IgD-negative memory B cell (primary cell): ENCODE data around the gene DPPA4. TPM values are rescaled to one million over a fixed set of nuclear protein-coding genes. Genes with fewer than 3 reads are reported as not detected.
"Not testable (repeated sequence)": the region's sequence is repeated elsewhere in the genome, so short reads cannot be mapped to it uniquely, and the experiment has no call there.

Experiments used
- H3K27ac Mint-ChIP-seq, 3 donors: one replicate each; pipeline ENCODE4 v1.8.0; 2020 to 2022; ENCODE audit warnings: mild to moderate bottlenecking in 3 of 3, mixed read lengths in 3 of 3, moderate library complexity in 1 of 3
- H3K27me3 Mint-ChIP-seq: one replicate; pipeline ENCODE4 v1.8.0; 2021; ENCODE audit warnings: mixed read lengths
- H3K36me3 Mint-ChIP-seq: one replicate; pipeline ENCODE4 v1.8.0; 2020; ENCODE audit warnings: mild to moderate bottlenecking, mixed read lengths
- H3K4me1 Mint-ChIP-seq, 3 donors: one replicate each; pipeline ENCODE4 v1.8.0; 2020 to 2022; ENCODE audit warnings: mixed read lengths in 3 of 3, mild to moderate bottlenecking in 1 of 3
- H3K4me3 Mint-ChIP-seq, 4 donors: one replicate each; pipeline ENCODE4 v1.8.0; 2020 to 2022; ENCODE audit warnings: mild to moderate bottlenecking in 4 of 4, mixed read lengths in 4 of 4, moderate library complexity in 3 of 4
- H3K9me3 Mint-ChIP-seq, 3 donors: one replicate each; pipeline ENCODE4 v1.8.0; 2020 to 2021; ENCODE audit warnings: mixed read lengths in 3 of 3, mild to moderate bottlenecking in 1 of 3
- polyA plus RNA-seq: library from polyadenylated mRNA; unstranded; fragments of 300-500 nt; fragmentation: Illumina TruSeq; gene quantifications from one replicate; pipeline ENCODE4 v1.2.3, GENCODE V29; 2021

The DPPA4 gene, protein sequence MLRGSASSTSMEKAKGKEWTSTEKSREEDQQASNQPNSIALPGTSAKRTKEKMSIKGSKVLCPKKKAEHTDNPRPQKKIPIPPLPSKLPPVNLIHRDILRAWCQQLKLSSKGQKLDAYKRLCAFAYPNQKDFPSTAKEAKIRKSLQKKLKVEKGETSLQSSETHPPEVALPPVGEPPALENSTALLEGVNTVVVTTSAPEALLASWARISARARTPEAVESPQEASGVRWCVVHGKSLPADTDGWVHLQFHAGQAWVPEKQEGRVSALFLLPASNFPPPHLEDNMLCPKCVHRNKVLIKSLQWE
- not detected for polyA plus RNA-seq

- H3K27ac Mint-ChIP-seq: no peak within 1 kb of the TSS
- H3K4me1 Mint-ChIP-seq: peaks cover 0 to 3% (median 2%) of the 10 kb centered on the region in 3 donors
- peak within 1 kb of the TSS in 1 of 4 donors; percentile 71 for H3K4me3 Mint-ChIP-seq
- H3K36me3 Mint-ChIP-seq: no peaks in the 10 kb centered on the region
- peaks cover 0 to 4% (median 1%) of the 10 kb centered on the region in 3 donors for H3K9me3 Mint-ChIP-seq
- peaks cover 21% of the 10 kb centered on the region for H3K27me3 Mint-ChIP-seq
These were observed at the start of gene DPPA4 for GRCh38 chr3:109337393-109337792. TSS of gene DPPA4 (minus strand) at chr3:109337546. CDS start at chr3:109337517, 29 bp downstream.

- no peak overlapping the region for H3K27ac Mint-ChIP-seq
- H3K9me3 Mint-ChIP-seq: peaks cover 0 to 4% (median 0%) of the 10 kb centered on the region in 3 donors
- H3K4me1 Mint-ChIP-seq: peaks cover 0 to 1% (median 0%) of the 10 kb centered on the region in 3 donors
- H3K4me3 Mint-ChIP-seq: no peak overlapping the region
- H3K36me3 Mint-ChIP-seq: no peaks in the 10 kb centered on the region
- H3K27me3 Mint-ChIP-seq: no peaks in the 10 kb centered on the region
These were observed 48.3 kb upstream of the DPPA4 start for GRCh38 chr3:109385442-109386318.

DNA sequence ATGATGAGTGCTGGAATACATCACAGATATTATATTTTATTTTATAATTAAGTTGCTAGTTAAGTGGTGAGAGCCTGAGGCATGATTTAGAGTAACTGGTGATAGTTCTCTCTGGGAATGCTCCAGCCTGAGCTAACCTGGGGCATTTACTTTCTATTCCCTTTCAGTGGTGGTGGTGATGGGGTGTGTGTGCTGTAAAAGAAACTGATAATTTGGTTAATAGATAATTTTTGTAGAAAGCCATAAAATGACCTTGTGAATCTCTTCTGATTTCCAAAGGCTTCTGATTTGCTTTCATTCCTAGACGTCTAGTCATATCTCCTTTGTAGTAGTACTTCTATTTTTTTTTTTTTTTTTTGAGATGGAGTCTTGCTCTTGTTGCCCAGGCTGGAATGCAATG is 46.8 kb upstream of the DPPA4 start:
- no peaks in the 10 kb centered on the region for H3K36me3 Mint-ChIP-seq
- no peaks in the 10 kb centered on the region for H3K4me1 Mint-ChIP-seq
- no peak overlapping the region for H3K27ac Mint-ChIP-seq
- no peaks in the 10 kb centered on the region for H3K27me3 Mint-ChIP-seq
- H3K9me3 Mint-ChIP-seq: peaks cover 0 to 2% (median 0%) of the 10 kb centered on the region in 3 donors
- H3K4me3 Mint-ChIP-seq: no peak overlapping the region

GRCh38 chr3:109382588-109382987 is 45.2 kb upstream of the DPPA4 start:
- no peaks in the 10 kb centered on the region for H3K4me1 Mint-ChIP-seq

GRCh38 chr3:109375975-109376374 is 38.6 kb upstream of the DPPA4 start:
- Mint-ChIP-seq H3K27ac (no peak overlapping the region), H3K4me3 (no peak overlapping the region)

More at GRCh38 chr3:109382588-109382987, 45.2 kb upstream of the DPPA4 start:
- no peak overlapping the region for H3K4me3 Mint-ChIP-seq
- H3K36me3 Mint-ChIP-seq: no peaks in the 10 kb centered on the region
- no peak overlapping the region for H3K27ac Mint-ChIP-seq
- peaks cover 0 to 4% (median 0%) of the 10 kb centered on the region in 3 donors for H3K9me3 Mint-ChIP-seq
- H3K27me3 Mint-ChIP-seq: no peaks in the 10 kb centered on the region

GRCh38 chr3:109374434-109374833 is 37.1 kb upstream of the DPPA4 start:
- H3K36me3 Mint-ChIP-seq, H3K27me3 Mint-ChIP-seq, H3K27ac Mint-ChIP-seq, H3K4me3 Mint-ChIP-seq, H3K4me1 Mint-ChIP-seq, H3K9me3 Mint-ChIP-seq: not testable (repeated sequence)

More at GRCh38 chr3:109375975-109376374, 38.6 kb upstream of the DPPA4 start:
- H3K36me3 Mint-ChIP-seq: no peaks in the 10 kb centered on the region
- H3K27me3 Mint-ChIP-seq: no peaks in the 10 kb centered on the region
- peaks cover 0 to 5% (median 0%) of the 10 kb centered on the region in 3 donors for H3K9me3 Mint-ChIP-seq
- H3K4me1 Mint-ChIP-seq: no peaks in the 10 kb centered on the region

GRCh38 chr3:109373933-109374332 is 36.6 kb upstream of the DPPA4 start:
- H3K4me1 Mint-ChIP-seq: no peaks in the 10 kb centered on the region
- H3K9me3 Mint-ChIP-seq: peaks cover 0 to 7% (median 0%) of the 10 kb centered on the region in 3 donors
- no peaks in the 10 kb centered on the region for H3K36me3 Mint-ChIP-seq
- no peaks in the 10 kb centered on the region for H3K27me3 Mint-ChIP-seq
- H3K27ac Mint-ChIP-seq: no peak overlapping the region
- no peak overlapping the region for H3K4me3 Mint-ChIP-seq

GRCh38 chr3:109372639-109373038 is 35.3 kb upstream of the DPPA4 start:
- H3K27me3 Mint-ChIP-seq: no peaks in the 10 kb centered on the region
- no peak overlapping the region for H3K4me3 Mint-ChIP-seq
- no peaks in the 10 kb centered on the region for H3K4me1 Mint-ChIP-seq
- H3K36me3 Mint-ChIP-seq: no peaks in the 10 kb centered on the region
- H3K27ac Mint-ChIP-seq: no peak overlapping the region
- peaks cover 0 to 6% (median 0%) of the 10 kb centered on the region in 3 donors for H3K9me3 Mint-ChIP-seq

DNA sequence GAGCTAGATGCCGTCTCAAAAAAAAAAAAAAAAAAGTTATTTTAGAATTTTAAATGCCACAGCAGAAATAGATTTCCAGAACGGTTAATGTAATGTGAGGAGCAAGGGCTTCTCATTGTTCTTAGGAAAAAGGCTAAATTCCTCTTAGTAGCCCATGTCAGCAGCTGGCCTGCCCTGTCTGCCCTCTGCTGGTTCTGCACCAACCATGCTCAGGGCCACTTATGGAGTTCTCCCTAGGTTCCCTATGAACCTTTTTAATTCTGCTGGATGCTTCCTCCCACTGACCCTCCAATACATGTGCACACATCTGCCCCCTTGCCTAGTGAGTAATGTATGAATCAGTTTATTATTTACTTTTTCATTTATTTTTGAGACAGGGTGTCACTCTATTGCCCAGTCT is 32.2 kb upstream of the DPPA4 start:
- peaks cover 0 to 2% (median 0%) of the 10 kb centered on the region in 3 donors for H3K9me3 Mint-ChIP-seq
- H3K36me3 Mint-ChIP-seq: no peaks in the 10 kb centered on the region
- H3K27me3 Mint-ChIP-seq: no peaks in the 10 kb centered on the region
- no peak overlapping the region for H3K27ac Mint-ChIP-seq
- no peaks in the 10 kb centered on the region for H3K4me1 Mint-ChIP-seq
- H3K4me3 Mint-ChIP-seq: no peak overlapping the region

DNA sequence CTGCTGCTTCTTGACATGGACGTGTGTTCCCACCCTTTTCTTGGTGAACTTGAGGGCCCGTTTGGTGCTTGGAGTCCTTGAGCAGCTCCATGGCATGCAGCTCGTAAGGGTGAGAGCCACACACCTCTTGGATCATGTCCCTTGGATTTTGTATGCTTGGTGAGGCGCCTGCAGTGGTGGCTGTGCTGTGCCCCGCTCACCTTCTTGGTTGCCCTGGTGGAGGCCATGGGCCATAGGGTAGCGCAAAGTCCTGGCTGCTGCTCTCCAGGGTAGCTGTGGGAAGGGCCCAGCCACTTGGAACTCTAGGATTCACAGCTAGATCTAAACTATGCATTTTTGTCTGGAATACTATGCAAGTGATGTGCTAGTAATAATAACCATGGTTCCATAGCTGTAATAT is 26.7 kb upstream of the DPPA4 start:
- no peaks in the 10 kb centered on the region for H3K36me3 Mint-ChIP-seq
- H3K27me3 Mint-ChIP-seq: no peaks in the 10 kb centered on the region
- H3K4me3 Mint-ChIP-seq: no peak overlapping the region
- H3K27ac Mint-ChIP-seq: no peak overlapping the region
- no peaks in the 10 kb centered on the region for H3K4me1 Mint-ChIP-seq
- peaks cover 0 to 8% (median 0%) of the 10 kb centered on the region in 3 donors for H3K9me3 Mint-ChIP-seq

- peaks cover 0 to 11% (median 0%) of the 10 kb centered on the region in 3 donors for H3K9me3 Mint-ChIP-seq
- H3K27ac Mint-ChIP-seq: no peak overlapping the region
- H3K4me3 Mint-ChIP-seq: no peak overlapping the region
- no peaks in the 10 kb centered on the region for H3K27me3 Mint-ChIP-seq
- H3K4me1 Mint-ChIP-seq: no peaks in the 10 kb centered on the region
- H3K36me3 Mint-ChIP-seq: no peaks in the 10 kb centered on the region
These were observed 26.3 kb upstream of the DPPA4 start for GRCh38 chr3:109363634-109364033.

DNA sequence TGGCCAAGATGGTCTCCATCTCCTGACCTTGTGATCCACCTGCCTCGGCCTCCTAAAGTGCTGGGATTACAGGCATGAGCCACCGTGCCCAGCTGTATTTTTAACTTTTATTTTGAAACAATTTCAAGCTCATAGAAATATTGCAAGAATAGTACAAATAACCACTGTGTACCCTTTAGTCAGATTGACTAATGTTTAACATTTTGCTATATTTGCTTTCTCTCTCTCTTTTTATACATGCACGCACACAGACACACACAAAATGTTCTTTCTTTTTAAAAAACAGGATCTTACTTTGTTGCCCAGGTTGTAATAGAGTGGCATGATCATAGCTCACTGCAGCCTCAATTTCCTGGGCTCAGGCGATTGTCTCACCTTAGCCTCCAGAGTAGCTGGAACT is 25.5 kb upstream of the DPPA4 start:
- Mint-ChIP-seq H3K9me3 (peaks cover 0 to 11% (median 0%) of the 10 kb centered on the region in 3 donors), H3K4me3 (no peak overlapping the region), H3K27ac (no peak overlapping the region), H3K4me1 (no peaks in the 10 kb centered on the region), H3K36me3 (no peaks in the 10 kb centered on the region), H3K27me3 (no peaks in the 10 kb centered on the region)

DNA sequence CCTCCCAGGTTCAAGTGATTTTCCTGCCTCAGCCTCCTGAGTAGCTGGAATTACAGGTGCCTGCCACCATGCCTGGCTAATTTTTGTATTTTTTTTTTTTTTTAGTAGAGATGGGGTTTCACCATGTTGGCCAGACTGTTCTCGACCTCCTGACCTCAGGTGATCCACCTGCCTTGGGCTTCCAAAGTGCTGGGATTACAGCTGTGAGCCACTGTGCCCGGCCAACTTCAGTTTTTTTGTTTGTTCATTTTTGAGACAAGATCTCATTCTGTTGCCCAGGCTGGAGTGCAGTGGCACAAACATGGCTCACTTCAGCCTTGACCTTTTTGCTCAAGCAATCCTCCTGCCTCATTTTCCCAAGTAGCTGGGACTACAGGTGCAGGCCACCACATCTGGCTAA is 21.5 kb upstream of the DPPA4 start:
- H3K4me3 Mint-ChIP-seq, H3K9me3 Mint-ChIP-seq, H3K27me3 Mint-ChIP-seq, H3K36me3 Mint-ChIP-seq, H3K4me1 Mint-ChIP-seq, H3K27ac Mint-ChIP-seq: not testable (repeated sequence)

DNA sequence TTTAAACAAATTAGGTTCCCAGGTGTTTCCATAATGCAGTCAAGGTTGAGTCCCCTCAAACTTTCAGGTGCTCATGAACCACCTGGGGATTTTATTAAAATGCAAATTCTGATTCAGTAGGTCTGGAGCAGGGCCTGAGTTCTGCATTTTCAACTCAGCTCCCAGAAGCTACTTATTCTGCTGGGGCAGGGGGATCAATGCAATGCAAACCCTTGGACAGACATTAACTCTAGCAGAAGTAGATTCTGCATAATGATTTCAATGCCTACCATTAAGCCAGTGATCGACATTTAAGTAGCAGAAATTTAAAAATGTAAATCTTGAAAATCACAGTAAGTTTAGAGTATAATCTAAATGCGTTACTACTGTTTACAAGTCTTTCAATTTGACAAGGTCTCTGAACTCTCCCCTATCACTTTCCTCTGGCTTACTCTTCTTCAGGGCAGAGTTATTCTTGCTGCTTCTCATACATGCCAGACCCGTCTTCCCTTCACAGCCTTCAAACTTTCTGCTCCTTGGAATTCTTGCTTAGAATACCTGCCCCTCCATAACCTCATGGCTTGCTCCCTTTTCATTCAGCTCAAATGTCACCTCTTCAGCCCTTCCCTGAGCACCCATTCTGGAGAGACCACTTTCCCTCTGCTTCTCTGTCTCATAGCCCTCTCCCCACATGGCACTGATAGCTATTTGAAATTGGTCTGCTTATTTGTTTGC is 19.3 kb upstream of the DPPA4 start:
- H3K4me3 Mint-ChIP-seq: no peak overlapping the region
- H3K27ac Mint-ChIP-seq: no peak overlapping the region
- H3K27me3 Mint-ChIP-seq: peaks cover 1% of the 10 kb centered on the region
- H3K4me1 Mint-ChIP-seq: no peaks in the 10 kb centered on the region
- H3K36me3 Mint-ChIP-seq: peaks cover 2% of the 10 kb centered on the region
- peaks cover 0 to 8% (median 0%) of the 10 kb centered on the region in 3 donors for H3K9me3 Mint-ChIP-seq
